Mesothelial cell of epicardium (in vitro differentiated cells): ENCODE data around the gene DMD. TPM values are rescaled to one million over a fixed set of nuclear protein-coding genes. Genes with fewer than 3 reads are reported as not detected.

Experiments used
- DNase-seq, 2 experiments: peaks; one replicate each; pipeline ENCODE4 v3.0.0; 2021; ENCODE audit warnings: low spot score in 2 of 2; ENCODE audit not compliant: unreplicated experiment in 2 of 2
- H3K27ac Mint-ChIP-seq: 2 replicates; pipeline ENCODE4 v1.8.0; 2021; ENCODE audit warnings: mixed read lengths
- H3K27me3 Mint-ChIP-seq: 2 replicates; pipeline ENCODE4 v1.8.0; 2021; ENCODE audit warnings: low read depth, mixed read lengths
- H3K36me3 Mint-ChIP-seq: 2 replicates; pipeline ENCODE4 v1.8.0; 2021; ENCODE audit warnings: mixed read lengths
- H3K4me1 Mint-ChIP-seq: 2 replicates; pipeline ENCODE4 v1.8.0; 2021; ENCODE audit warnings: mixed read lengths
- H3K4me3 Mint-ChIP-seq: 2 replicates; pipeline ENCODE4 v1.8.0; 2021; ENCODE audit warnings: mild to moderate bottlenecking, moderate library complexity, mixed read lengths
- H3K9me3 Mint-ChIP-seq: 2 replicates; pipeline ENCODE4 v1.8.0; 2021; ENCODE audit warnings: mixed read lengths
- total RNA-seq: library from RNA; stranded (reverse); gene quantifications from 3 replicates; pipeline ENCODE4 v1.2.1, GENCODE V29; 2021
- TF ChIP-seq, protein P1 (sequence below): fragments of 200-600 bp; sonication (generic); IDR thresholded peaks from one replicate; pipeline ENCODE4 v1.5.0; 2021; ENCODE audit warnings: antibody characterized with exemption; ENCODE audit not compliant: unreplicated experiment

DMD gene
- total RNA-seq, 1 donor from 2014 or later: 79.4 TPM

DNA sequence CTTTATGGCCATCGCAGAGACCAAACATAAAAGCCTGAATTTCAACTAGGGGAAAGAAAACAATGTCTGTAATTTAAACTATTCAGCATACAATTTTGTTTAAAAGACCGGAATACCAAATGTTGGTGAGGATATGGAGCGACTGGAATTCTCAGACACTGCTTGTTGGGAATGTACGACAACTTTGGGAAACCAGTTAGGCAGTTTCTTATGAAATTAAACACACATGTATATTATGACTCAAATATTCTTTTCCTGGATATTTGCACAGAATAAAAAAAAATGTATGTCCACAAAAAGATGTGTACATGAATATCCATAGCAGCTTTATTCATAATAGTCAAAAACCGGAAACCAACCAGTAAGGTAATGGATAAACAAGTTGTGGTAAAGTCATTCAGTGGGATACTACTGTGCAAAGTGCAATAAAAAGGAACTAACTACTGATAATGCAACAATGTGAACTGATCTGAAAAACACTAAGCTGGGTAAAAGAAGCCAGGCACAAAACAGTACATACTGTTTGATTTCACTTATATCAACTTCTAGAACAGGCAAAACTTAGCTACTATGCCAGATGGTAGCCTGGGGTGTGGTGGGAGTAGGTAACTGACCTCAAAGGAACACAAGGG, 1986.9 kb downstream of the DMD start:
- Mint-ChIP-seq H3K4me3 (no peak overlapping the region), H3K36me3 (peaks cover 5% of the 10 kb centered on the region), H3K27ac (no peak overlapping the region), H3K9me3 (peaks cover 14% of the 10 kb centered on the region), H3K4me1 (no peaks in the 10 kb centered on the region), H3K27me3 (no peaks in the 10 kb centered on the region)
- TF ChIP-seq, protein P1, sequence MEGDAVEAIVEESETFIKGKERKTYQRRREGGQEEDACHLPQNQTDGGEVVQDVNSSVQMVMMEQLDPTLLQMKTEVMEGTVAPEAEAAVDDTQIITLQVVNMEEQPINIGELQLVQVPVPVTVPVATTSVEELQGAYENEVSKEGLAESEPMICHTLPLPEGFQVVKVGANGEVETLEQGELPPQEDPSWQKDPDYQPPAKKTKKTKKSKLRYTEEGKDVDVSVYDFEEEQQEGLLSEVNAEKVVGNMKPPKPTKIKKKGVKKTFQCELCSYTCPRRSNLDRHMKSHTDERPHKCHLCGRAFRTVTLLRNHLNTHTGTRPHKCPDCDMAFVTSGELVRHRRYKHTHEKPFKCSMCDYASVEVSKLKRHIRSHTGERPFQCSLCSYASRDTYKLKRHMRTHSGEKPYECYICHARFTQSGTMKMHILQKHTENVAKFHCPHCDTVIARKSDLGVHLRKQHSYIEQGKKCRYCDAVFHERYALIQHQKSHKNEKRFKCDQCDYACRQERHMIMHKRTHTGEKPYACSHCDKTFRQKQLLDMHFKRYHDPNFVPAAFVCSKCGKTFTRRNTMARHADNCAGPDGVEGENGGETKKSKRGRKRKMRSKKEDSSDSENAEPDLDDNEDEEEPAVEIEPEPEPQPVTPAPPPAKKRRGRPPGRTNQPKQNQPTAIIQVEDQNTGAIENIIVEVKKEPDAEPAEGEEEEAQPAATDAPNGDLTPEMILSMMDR: no peak
- no peak for DNase-seq

DNA sequence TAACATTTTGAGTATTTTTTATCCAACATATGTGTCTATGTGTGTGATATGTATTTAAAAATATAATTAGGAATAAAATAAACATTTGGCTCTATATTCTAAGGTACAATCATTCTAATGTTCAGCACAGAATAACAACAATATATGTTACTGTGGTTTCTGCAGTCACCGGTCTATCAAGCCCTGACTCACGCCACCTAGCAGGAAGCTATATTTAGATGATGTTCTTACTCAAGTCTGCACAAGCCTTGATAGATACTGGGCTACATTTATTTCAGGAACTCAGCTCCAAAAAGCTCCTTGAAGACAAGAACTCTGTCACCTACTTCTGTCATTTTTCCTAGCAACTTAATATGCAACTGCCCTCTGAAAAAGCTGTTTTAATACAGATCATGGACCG, 1987.5 kb downstream of the DMD start:
- peaks cover 5% of the 10 kb centered on the region for H3K36me3 Mint-ChIP-seq
- TF ChIP-seq, protein P1: no peak
- peaks cover 14% of the 10 kb centered on the region for H3K9me3 Mint-ChIP-seq
- no peak for DNase-seq
- no peak overlapping the region for H3K4me3 Mint-ChIP-seq
- H3K27me3 Mint-ChIP-seq: no peaks in the 10 kb centered on the region
- H3K4me1 Mint-ChIP-seq: no peaks in the 10 kb centered on the region
- H3K27ac Mint-ChIP-seq: no peak overlapping the region

GRCh38 chrX:31222946-31223345, 1988.4 kb downstream of the DMD start:
- Mint-ChIP-seq H3K27ac (no peak overlapping the region), H3K4me3 (no peak overlapping the region), H3K4me1 (no peaks in the 10 kb centered on the region), H3K27me3 (no peaks in the 10 kb centered on the region), H3K9me3 (peaks cover 14% of the 10 kb centered on the region), H3K36me3 (peaks cover 5% of the 10 kb centered on the region)
- TF ChIP-seq, protein P1: no peak
- DNase-seq: no peak

DNA sequence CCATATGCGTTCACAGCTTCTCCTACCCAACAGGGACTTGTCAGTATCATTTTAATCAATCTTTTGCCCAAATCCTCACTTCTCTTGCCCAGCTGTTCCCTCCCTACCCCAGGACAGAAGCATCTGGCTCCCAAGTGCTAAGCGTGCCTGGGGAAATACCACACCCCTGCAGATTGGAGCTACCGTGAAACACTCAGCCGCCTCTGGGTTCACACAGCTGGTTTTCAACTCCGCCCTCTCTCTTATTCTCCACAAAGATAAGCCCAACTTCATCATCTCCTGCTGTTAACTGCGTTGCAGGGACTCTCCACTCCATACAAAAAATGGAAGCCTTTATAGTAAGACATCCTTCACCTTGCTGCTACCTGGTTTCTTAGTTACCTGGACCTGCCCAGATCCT, 1992.2 kb downstream of the DMD start:
- Mint-ChIP-seq H3K9me3 (peaks cover 12% of the 10 kb centered on the region), H3K4me3 (no peak overlapping the region), H3K27ac (no peak overlapping the region), H3K4me1 (no peaks in the 10 kb centered on the region), H3K27me3 (no peaks in the 10 kb centered on the region), H3K36me3 (no peaks in the 10 kb centered on the region)
- DNase-seq: no peak
- TF ChIP-seq, protein P1: no peak

DNA sequence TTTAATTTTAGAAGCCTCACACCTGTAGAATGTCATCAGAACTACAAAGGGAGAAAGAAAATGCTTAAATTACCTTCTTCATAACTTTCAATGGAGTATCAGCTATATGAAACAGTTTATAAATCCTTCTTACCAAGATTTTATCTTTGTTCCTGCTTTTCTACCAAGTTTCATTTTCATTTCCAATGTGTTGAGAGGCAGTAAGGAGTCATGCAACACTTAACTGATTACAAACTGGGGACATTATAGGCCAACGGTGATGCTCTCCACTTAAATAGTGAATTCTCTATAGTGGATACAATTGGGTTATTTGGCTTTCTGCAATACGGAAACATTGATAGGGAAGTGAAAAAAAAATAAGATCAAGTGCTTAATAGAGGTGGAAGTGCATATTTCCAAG, 1994.3 kb downstream of the DMD start:
- TF ChIP-seq, protein P1: no peak
- no peak for DNase-seq
- peaks cover 2% of the 10 kb centered on the region for H3K4me1 Mint-ChIP-seq
- no peaks in the 10 kb centered on the region for H3K36me3 Mint-ChIP-seq
- H3K27ac Mint-ChIP-seq: no peak overlapping the region
- no peak overlapping the region for H3K4me3 Mint-ChIP-seq
- no peaks in the 10 kb centered on the region for H3K27me3 Mint-ChIP-seq
- peaks cover 8% of the 10 kb centered on the region for H3K9me3 Mint-ChIP-seq

DNA sequence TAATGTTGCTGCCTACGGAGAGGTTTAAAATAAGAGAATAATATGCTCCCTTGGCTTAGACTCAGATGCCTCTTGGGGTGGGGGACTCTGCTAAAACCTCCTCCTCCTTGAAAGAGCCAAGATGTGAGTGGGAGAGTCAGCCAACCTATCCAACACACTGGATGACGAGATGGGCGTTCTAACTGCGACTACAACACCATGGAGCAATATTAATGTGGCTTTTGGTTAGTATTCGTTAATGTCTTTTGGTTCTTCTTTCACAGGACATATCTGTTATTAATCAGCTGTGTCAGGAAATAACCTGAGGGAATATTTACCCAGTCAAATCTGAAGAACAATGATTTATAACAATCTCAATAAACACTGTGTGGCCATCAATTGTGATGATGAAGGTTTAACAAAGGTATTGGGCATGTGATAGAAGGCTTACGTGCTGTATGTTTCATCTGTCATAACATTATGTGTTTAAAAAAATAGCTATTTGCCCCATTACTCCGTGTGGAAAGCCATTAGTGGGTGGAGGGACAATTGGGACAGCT, 1996.0 kb downstream of the DMD start:
- no peak overlapping the region for H3K27ac Mint-ChIP-seq
- no peaks in the 10 kb centered on the region for H3K27me3 Mint-ChIP-seq
- TF ChIP-seq, protein P1: no peak
- H3K4me1 Mint-ChIP-seq: peaks cover 4% of the 10 kb centered on the region
- peaks cover 14% of the 10 kb centered on the region for H3K9me3 Mint-ChIP-seq
- H3K4me3 Mint-ChIP-seq: no peak overlapping the region
- no peak for DNase-seq
- no peaks in the 10 kb centered on the region for H3K36me3 Mint-ChIP-seq
